B cell (primary cell): ENCODE data around the gene ACP7. TPM values are rescaled to one million over a fixed set of nuclear protein-coding genes. Genes with fewer than 3 reads are reported as not detected.
"Not testable (repeated sequence)": the region's sequence is repeated elsewhere in the genome, so short reads cannot be mapped to it uniquely, and the experiment has no call there.

ENCODE experiments used
- ATAC-seq: fragments of 200-7000 bp; cut with Tn5 transposase; one replicate; pipeline ENCODE4 v1.10.0; 2021; ENCODE audit warnings: low read depth, mild to moderate bottlenecking, moderate number of reproducible peaks, moderate library complexity
- CTCF ChIA-PET: fragments of 350-600 bp; sonication (Branson Sonifier 250); formaldehyde crosslinking; loops from one replicate; lab custom pipeline; 2021; ENCODE audit warnings: antibody characterized with exemption, inconsistent platforms; lab: Charles Lee
- POLR2A ChIA-PET: fragments of 350-600 bp; sonication (Branson Sonifier 250); formaldehyde crosslinking; loops from one replicate; lab custom pipeline; 2021; ENCODE audit warnings: antibody characterized with exemption; lab: Charles Lee
- DNase-seq: peaks from one replicate; pipeline ENCODE4 v3.0.0; 2013
- H2AFZ ChIP-seq: 2 replicates; pipeline ENCODE4 v1.6.1; 2012; ENCODE audit warnings: mild to moderate bottlenecking, low read depth, low read length; ENCODE audit not compliant: insufficient read depth, poor library complexity, severe bottlenecking
- H3K27ac ChIP-seq, 2 donors: 1 replicate in 1 of 2; 2 replicates in 1 of 2; pipeline ENCODE4 v1.5.1; 2012 to 2013; ENCODE audit warnings: low read length in 2 of 2, mild to moderate bottlenecking in 2 of 2, moderate library complexity in 1 of 2
- H3K27me3 ChIP-seq, 4 experiments: fragments of 200-600 bp in 1 of 4; sonication (generic) in 1 of 4; replicated peaks in 1 of 4; 1 replicate in 2 of 4; 2 replicates in 2 of 4; pipeline versions ENCODE4 v1.6.1 to v1.7.0; 2013 to 2016; ENCODE audit warnings: low read length in 3 of 4, mild to moderate bottlenecking in 2 of 4, mixed read lengths in 1 of 4, moderate library complexity in 1 of 4; ENCODE audit not compliant: insufficient read depth in 4 of 4, control insufficient read depth in 3 of 4; ENCODE audit errors: control extremely low read depth in 1 of 4
- H3K36me3 ChIP-seq, 2 experiments: replicated peaks in 1 of 2; 1 replicate in 1 of 2; 2 replicates in 1 of 2; pipeline versions ENCODE4 v1.6.1 to v1.7.1; 2013; ENCODE audit warnings: low read length in 1 of 2; ENCODE audit not compliant: insufficient read depth in 2 of 2, control insufficient read depth in 1 of 2; ENCODE audit errors: control extremely low read depth in 1 of 2, extremely low read depth in 1 of 2
- H3K4me1 ChIP-seq, 2 donors: fragments of 200-600 bp in 1 of 2; sonication (generic) in 1 of 2; 1 replicate in 1 of 2; 2 replicates in 1 of 2; pipeline versions ENCODE4 v1.5.1 to v1.6.1; 2013 to 2017; ENCODE audit warnings: low read length in 2 of 2; ENCODE audit not compliant: control insufficient read depth in 2 of 2, insufficient read depth in 2 of 2
- H3K4me2 ChIP-seq: replicated peaks from 2 replicates; pipeline ENCODE3; 2012; ENCODE audit warnings: mild to moderate bottlenecking, low read depth, low read length; ENCODE audit not compliant: poor library complexity, severe bottlenecking
- H3K4me3 ChIP-seq, 5 experiments: fragments of 200-600 bp in 1 of 5; sonication (generic) in 1 of 5; 1 replicate in 3 of 5; 2 replicates in 2 of 5; pipeline versions ENCODE4 v1.5.1 to v1.7.0; 2011 to 2016; ENCODE audit warnings: low read length in 4 of 5, mild to moderate bottlenecking in 4 of 5, low read depth in 2 of 5, control low read depth in 1 of 5, moderate library complexity in 1 of 5; ENCODE audit not compliant: insufficient read depth in 1 of 5; ENCODE audit errors: control extremely low read depth in 1 of 5, extremely low read depth in 1 of 5
- H3K79me2 ChIP-seq: fragments of 200-600 bp; sonication (generic); one replicate; pipeline ENCODE4 v1.6.0; 2016; ENCODE audit warnings: low read length; ENCODE audit not compliant: control insufficient read depth, insufficient read depth
- H3K9ac ChIP-seq: fragments of 200-600 bp; sonication (generic); 2 replicates; pipeline ENCODE4 v1.6.1; 2017; ENCODE audit warnings: mild to moderate bottlenecking, low read length, moderate library complexity
- H3K9me3 ChIP-seq, 3 donors: one replicate each; pipeline versions ENCODE4 v1.6.1 to v1.7.1; 2013; ENCODE audit warnings: low read length in 2 of 3; ENCODE audit not compliant: control insufficient read depth in 2 of 3, insufficient read depth in 1 of 3; ENCODE audit errors: control extremely low read depth in 1 of 3
- H4K20me1 ChIP-seq: 2 replicates; pipeline ENCODE4 v1.6.0; 2012; ENCODE audit warnings: mild to moderate bottlenecking, low read length; ENCODE audit not compliant: insufficient read depth, control insufficient read depth, poor library complexity, severe bottlenecking
- H3K27ac Mint-ChIP-seq: one replicate; pipeline ENCODE4 v1.8.0; 2021; ENCODE audit warnings: mixed read lengths
- H3K27me3 Mint-ChIP-seq: one replicate; pipeline ENCODE4 v1.8.0; 2021; ENCODE audit warnings: mixed read lengths
- H3K4me1 Mint-ChIP-seq: one replicate; pipeline ENCODE4 v1.8.0; 2021; ENCODE audit warnings: mixed read lengths
- H3K4me3 Mint-ChIP-seq: one replicate; pipeline ENCODE4 v1.8.0; 2021; ENCODE audit warnings: mixed read lengths
- H3K9me3 Mint-ChIP-seq: one replicate; pipeline ENCODE4 v1.8.0; 2022; ENCODE audit warnings: mixed read lengths; ENCODE audit not compliant: insufficient read depth
- EZH2 ChIP-seq: IDR thresholded peaks from 2 replicates; pipeline ENCODE4 v1.6.1; 2012; ENCODE audit warnings: borderline replicate concordance, low read depth, mild to moderate bottlenecking, moderate library complexity, low read length; ENCODE audit not compliant: insufficient read depth, poor library complexity, severe bottlenecking
- WGBS: methylation state at CpG from one replicate; pipeline ENCODE4 v1.1.5; 2013; ENCODE audit warnings: missing lambda C conversion rate; ENCODE audit not compliant: insufficient coverage; 5-methylcytosine and 5-hydroxymethylcytosine counted together
- intact Hi-C: fragments of 100-400 bp; cut with micrococcal nuclease; formaldehyde crosslinking; loops from one replicate; pipeline ENCODE4 v1.10.0; 2022
- polyA plus RNA-seq: library from polyadenylated mRNA; depleted of rRNA; stranded (reverse); fragments of >200 nt; gene quantifications from 2 replicates; pipeline ENCODE4 v1.2.3, GENCODE V29; 2012
- total RNA-seq, 2 donors: library from RNA; stranded (reverse); fragments of 120-200 nt in 1 of 2; gene quantifications; 1 replicate in 1 of 2; 2 replicates in 1 of 2; pipeline versions ENCODE4 v1.2.3 to v1.2.4, GENCODE V29; 2013 to 2022
- TF ChIP-seq, protein P1 (sequence below): fragments of 200-600 bp; IDR thresholded peaks from one replicate; pipeline ENCODE4 v1.8.0; 2022; ENCODE audit warnings: antibody characterized with exemption, mild to moderate bottlenecking

The ACP7 gene
- total and polyA plus RNA-seq, 2 donors (not counting 1 experiment from before 2014, with no cell fraction given), result not detected

DNA sequence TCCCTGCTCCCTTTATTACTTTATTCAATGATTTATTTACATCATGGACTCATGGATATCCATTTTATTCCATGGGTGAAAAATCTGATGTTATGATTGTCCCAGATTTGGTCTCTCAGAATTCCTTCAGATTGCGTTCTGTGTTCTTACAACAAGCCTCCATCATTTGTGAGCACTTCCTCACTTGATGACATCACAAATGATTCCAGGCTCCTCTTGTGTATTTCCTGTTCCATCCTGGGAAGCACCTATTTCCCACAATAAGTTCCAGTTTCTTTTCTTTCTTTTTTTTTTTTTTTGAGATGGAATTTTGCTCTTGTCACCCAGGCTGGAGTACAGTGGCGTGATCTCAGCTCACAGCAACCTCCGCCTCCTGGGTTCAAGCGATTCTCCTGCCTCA lies 6.7 kb downstream of the ACP7 start:
- H3K27me3 Mint-ChIP-seq, result peaks cover 26% of the 10 kb centered on the region
- H3K9me3 ChIP-seq, result no peaks in the 10 kb centered on the region
- H3K27ac ChIP-seq, result no peak overlapping the region
- no peak for DNase-seq
- TF ChIP-seq, protein P1, sequence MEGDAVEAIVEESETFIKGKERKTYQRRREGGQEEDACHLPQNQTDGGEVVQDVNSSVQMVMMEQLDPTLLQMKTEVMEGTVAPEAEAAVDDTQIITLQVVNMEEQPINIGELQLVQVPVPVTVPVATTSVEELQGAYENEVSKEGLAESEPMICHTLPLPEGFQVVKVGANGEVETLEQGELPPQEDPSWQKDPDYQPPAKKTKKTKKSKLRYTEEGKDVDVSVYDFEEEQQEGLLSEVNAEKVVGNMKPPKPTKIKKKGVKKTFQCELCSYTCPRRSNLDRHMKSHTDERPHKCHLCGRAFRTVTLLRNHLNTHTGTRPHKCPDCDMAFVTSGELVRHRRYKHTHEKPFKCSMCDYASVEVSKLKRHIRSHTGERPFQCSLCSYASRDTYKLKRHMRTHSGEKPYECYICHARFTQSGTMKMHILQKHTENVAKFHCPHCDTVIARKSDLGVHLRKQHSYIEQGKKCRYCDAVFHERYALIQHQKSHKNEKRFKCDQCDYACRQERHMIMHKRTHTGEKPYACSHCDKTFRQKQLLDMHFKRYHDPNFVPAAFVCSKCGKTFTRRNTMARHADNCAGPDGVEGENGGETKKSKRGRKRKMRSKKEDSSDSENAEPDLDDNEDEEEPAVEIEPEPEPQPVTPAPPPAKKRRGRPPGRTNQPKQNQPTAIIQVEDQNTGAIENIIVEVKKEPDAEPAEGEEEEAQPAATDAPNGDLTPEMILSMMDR, result no peak
- no peak for TF ChIP-seq EZH2
- H3K9ac ChIP-seq, result no peak overlapping the region
- H3K27ac Mint-ChIP-seq, result no peak overlapping the region
- no peak overlapping the region for H3K4me3 ChIP-seq
- ChIA-PET CTCF (no interaction called here), POLR2A (no interaction called here)
- no peak overlapping the region for H2AFZ ChIP-seq
- no peaks in the 10 kb centered on the region for H3K4me1 ChIP-seq
- no peaks in the 10 kb centered on the region for H4K20me1 ChIP-seq
- no peaks in the 10 kb centered on the region for H3K4me1 Mint-ChIP-seq
- no peak overlapping the region for H3K4me2 ChIP-seq
- no peaks in the 10 kb centered on the region for H3K9me3 Mint-ChIP-seq
- 100% methylated on average over 4 of the region's 4 CpGs for WGBS
- H3K36me3 ChIP-seq, result no peaks in the 10 kb centered on the region
- no peak overlapping the region for H3K4me3 Mint-ChIP-seq
- no peaks in the 10 kb centered on the region for H3K79me2 ChIP-seq
- no peak for ATAC-seq
- H3K27me3 ChIP-seq, result peaks cover 0 to 3% (median under 1%) of the 10 kb centered on the region in 4 experiments
- intact Hi-C loops, result no loop called here

DNA sequence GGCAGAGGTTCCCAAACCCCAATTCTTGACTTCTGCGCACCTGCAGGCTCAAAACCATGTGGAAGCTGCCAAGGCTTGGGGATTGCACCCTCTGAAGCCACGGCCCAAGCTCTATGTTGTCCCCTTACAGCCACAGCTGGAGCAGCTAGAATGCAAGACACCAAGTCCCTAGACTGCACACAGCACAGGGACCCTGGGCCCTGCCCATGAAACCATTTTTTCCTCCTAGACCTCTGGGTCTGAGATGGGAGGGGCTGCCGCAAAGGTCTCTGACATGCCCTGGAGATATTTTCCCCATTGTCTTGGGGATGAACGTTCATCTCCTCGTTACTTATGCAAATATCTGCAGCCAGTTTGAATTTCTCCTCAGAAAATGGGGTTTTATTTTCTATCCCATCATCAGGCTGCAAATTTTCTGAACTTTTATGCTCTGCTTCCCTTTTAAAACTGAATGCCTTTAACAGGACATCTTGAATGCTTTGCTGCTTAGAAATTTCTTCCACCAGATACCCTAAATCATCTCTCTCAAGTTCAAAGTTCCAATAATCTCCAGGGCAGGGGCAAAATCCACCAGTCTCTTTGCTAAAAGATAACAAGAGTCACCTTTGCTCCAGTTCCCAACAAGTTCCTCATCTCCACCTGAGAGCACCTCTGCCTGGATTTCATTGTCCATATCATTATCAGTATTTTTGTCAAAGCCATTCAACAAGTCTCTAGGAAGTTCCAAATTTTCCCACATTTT lies 11.8 kb downstream of the ACP7 start:
- ATAC-seq, H3K9me3 Mint-ChIP-seq, H3K36me3 ChIP-seq, H2AFZ ChIP-seq, H3K27ac ChIP-seq, H3K4me3 ChIP-seq, H3K4me1 Mint-ChIP-seq, H3K4me2 ChIP-seq, H4K20me1 ChIP-seq, H3K4me3 Mint-ChIP-seq, H3K9me3 ChIP-seq, POLR2A ChIA-PET, H3K79me2 ChIP-seq, H3K4me1 ChIP-seq, H3K9ac ChIP-seq, CTCF ChIA-PET, H3K27ac Mint-ChIP-seq, intact Hi-C loops, DNase-seq: not testable (repeated sequence)
- H3K27me3 Mint-ChIP-seq, result peaks cover 42% of the 10 kb centered on the region
- H3K27me3 ChIP-seq, result peaks cover 0 to 16% (median 3%) of the 10 kb centered on the region in 4 experiments
- WGBS, result 83% methylated on average over 4 of the region's 5 CpGs
